Esophagus squamous epithelium (tissue), 5 donors: ENCODE measurements around the gene AHI1. TPM values are rescaled to one million over a fixed set of nuclear protein-coding genes. Genes with fewer than 3 reads are reported as not detected.

Experiments
- DNase-seq: peaks from one replicate; lab custom pipeline; 2025; lab: John Stamatoyannopoulos, UW
- H3K27ac ChIP-seq, 4 donors: fragments of 200-600 bp; sonication (generic); one replicate each; pipeline ENCODE4 v1.5.1; 2016 to 2019; ENCODE audit warnings: mild to moderate bottlenecking in 1 of 4
- H3K27me3 ChIP-seq, 4 donors: fragments of 200-600 bp; sonication (generic); 1 replicate in 3 of 4; 2 replicates in 1 of 4; pipeline versions ENCODE4 v1.5.1 to v1.6.0; 2017 to 2021; ENCODE audit warnings: antibody characterized with exemption in 1 of 4
- H3K36me3 ChIP-seq, 3 donors: fragments of 200-600 bp; sonication (generic); one replicate each; pipeline ENCODE4 v1.5.1; 2016 to 2019
- H3K4me1 ChIP-seq, 3 donors: fragments of 200-600 bp; sonication (generic); one replicate each; pipeline ENCODE4 v1.5.1; 2017 to 2019
- H3K4me3 ChIP-seq, 4 donors: fragments of 200-600 bp; sonication (generic); 1 replicate in 3 of 4; 2 replicates in 1 of 4; pipeline ENCODE4 v1.5.1; 2016 to 2019; ENCODE audit warnings: mild to moderate bottlenecking in 2 of 4, moderate library complexity in 1 of 4
- H3K9me3 ChIP-seq, 3 donors: fragments of 200-600 bp; sonication (generic); one replicate each; pipeline ENCODE4 v1.5.1; 2016 to 2019
- POLR2A ChIP-seq, 4 donors: fragments of 450-650 bp; IDR thresholded peaks; one replicate each; pipeline ENCODE4 v1.6.1; 2017; ENCODE audit warnings: antibody characterized with exemption in 4 of 4, mild to moderate bottlenecking in 4 of 4, moderate library complexity in 3 of 4
- WGBS, 2 donors: methylation state at CpG; one replicate each; pipeline ENCODE4 v1.1.5; 2018; 5-methylcytosine and 5-hydroxymethylcytosine counted together
- intact Hi-C: fragments of 100-400 bp; cut with DNase I; formaldehyde crosslinking; loops from one replicate; pipeline ENCODE4 v1.15.0; 2022
- total RNA-seq, 4 donors: library from RNA; depleted of rRNA; stranded (reverse); fragments of >200 nt; gene quantifications; one replicate each; pipeline ENCODE4 v1.1.0, GENCODE V29; 2016
- TF ChIP-seq, protein P1 (sequence below), 6 experiments: fragments of 450-650 bp in 4 of 6; fragments of 200-600 bp in 2 of 6; sonication (generic) in 2 of 6; IDR thresholded peaks; one replicate each; pipeline ENCODE4 v1.5.1; 2016 to 2019; ENCODE audit warnings: antibody characterized with exemption in 6 of 6, mild to moderate bottlenecking in 4 of 6, moderate library complexity in 4 of 6
- donor health status: DM: yes; HTN: yes; CAD: no.

The AHI1 gene
- total RNA-seq, 4 donors from 2014 or later, result 4.5 to 24.2 (median 7.6) TPM

DNA sequence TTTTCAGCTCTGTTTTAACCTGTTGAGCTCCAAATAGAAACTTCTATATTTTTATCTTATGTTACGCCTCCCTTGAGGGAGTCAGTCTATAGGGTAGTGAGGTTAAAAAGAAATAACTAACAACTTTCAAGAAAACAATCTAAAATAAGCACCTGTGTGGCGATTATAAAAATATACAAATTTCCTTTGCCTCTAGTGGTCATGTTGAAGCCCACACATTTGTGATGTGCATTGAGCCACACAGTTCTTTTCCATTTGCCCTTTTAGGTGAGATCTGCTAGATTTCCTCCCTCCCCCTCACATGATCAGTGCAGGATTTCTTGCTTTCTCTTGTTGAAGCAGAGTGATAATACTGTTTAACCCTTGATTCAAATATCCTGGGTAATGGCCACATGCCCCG is 232.3 kb downstream of the AHI1 start:
- WGBS, 2 donors, result 88 to 99% methylated on average over 3 of the region's 3 CpGs
- H3K27ac ChIP-seq, result no peak overlapping the region
- H3K4me1 ChIP-seq, result peaks cover 0 to 36% (median 8%) of the 10 kb centered on the region in 3 donors
- intact Hi-C loops, result no loop called here
- TF ChIP-seq, protein P1, sequence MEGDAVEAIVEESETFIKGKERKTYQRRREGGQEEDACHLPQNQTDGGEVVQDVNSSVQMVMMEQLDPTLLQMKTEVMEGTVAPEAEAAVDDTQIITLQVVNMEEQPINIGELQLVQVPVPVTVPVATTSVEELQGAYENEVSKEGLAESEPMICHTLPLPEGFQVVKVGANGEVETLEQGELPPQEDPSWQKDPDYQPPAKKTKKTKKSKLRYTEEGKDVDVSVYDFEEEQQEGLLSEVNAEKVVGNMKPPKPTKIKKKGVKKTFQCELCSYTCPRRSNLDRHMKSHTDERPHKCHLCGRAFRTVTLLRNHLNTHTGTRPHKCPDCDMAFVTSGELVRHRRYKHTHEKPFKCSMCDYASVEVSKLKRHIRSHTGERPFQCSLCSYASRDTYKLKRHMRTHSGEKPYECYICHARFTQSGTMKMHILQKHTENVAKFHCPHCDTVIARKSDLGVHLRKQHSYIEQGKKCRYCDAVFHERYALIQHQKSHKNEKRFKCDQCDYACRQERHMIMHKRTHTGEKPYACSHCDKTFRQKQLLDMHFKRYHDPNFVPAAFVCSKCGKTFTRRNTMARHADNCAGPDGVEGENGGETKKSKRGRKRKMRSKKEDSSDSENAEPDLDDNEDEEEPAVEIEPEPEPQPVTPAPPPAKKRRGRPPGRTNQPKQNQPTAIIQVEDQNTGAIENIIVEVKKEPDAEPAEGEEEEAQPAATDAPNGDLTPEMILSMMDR (IDR thresholded peaks at IDR 0.05), result no peak
- TF ChIP-seq POLR2A (IDR thresholded peaks at IDR 0.05), result no peak
- no peaks in the 10 kb centered on the region for H3K36me3 ChIP-seq
- no peaks in the 10 kb centered on the region for H3K27me3 ChIP-seq
- H3K4me3 ChIP-seq, result no peak overlapping the region
- H3K9me3 ChIP-seq, result no peaks in the 10 kb centered on the region
- no peak for DNase-seq

DNA sequence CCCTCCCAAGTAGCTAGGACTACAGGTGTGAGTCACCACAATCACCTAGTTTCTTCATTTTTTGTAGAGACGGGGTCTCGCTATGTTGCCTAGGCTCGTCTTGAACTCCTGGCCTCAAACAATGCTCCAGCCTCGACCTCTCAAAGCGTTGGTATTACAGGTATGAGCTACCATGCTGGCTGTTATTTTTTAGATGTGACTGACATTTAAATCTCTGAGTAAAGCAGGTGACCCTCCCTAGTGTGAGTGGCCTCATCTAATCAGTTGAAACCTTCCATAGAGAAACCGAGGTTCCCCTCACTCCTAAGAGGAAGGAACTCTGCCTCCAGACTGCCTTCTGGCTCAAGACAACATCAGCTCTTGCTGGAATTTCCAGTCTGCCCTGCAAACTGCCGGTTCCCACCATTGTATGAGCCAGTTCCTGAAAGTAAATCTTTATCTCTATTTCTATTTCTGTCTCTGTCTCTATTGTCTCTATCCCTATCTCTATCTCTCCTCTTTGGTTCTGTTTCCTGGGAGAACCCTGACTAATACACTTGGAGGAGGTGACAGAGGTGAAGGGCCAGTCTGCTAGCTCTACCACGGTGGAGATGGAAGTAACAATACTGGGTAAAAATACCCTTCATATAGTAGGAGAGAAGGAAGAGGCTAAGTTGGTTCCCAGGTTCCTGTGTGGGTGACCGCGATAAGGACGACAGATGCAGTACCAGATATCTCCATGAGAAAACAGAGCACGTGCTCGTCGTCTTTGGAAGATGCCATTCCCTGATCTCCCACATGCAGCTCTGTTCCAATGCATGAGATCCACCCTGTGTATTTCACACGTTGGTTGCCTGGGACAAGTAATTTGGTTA is 235.4 kb downstream of the AHI1 start:
- intact Hi-C loops, result no loop called here
- Histone ChIP-seq H3K4me3 (no peak overlapping the region), H3K9me3 (no peaks in the 10 kb centered on the region), H3K27ac (no peak overlapping the region), H3K36me3 (no peaks in the 10 kb centered on the region), H3K4me1 (peaks cover 0 to 15% (median 0%) of the 10 kb centered on the region in 3 donors), H3K27me3 (no peaks in the 10 kb centered on the region)
- no peak for DNase-seq
- WGBS, 2 donors, result 77 to 81% methylated on average over 15 of the region's 15 CpGs
- no peak for TF ChIP-seq POLR2A (IDR thresholded peaks at IDR 0.05)

DNA sequence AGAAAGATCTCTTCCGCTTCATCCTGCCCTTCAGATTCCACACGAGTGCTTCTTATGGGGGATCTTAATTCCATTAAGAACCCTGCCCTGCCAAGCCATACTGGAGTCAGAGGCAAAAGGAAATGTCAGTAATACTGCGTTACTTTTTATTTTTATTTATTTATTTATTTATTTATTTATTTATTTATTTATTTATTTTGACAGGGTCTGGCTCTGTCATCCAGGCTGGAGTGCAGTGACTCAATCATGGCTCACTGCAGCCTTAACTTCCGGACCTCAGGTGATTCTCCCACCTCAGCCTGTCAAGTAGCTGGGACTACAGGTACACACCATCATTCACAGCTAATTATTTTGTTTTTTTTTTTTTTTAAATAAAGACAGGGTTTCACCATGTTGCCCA is 236.9 kb downstream of the AHI1 start:
- H3K27me3 ChIP-seq, result no peaks in the 10 kb centered on the region
- no peaks in the 10 kb centered on the region for H3K36me3 ChIP-seq
- no peak overlapping the region for H3K4me3 ChIP-seq
- no peak overlapping the region for H3K27ac ChIP-seq
- H3K4me1 ChIP-seq, result peaks cover 0 to 10% (median 0%) of the 10 kb centered on the region in 3 donors
- WGBS, 2 donors, result 86 to 92% methylated on average over 4 of the region's 4 CpGs
- TF ChIP-seq, protein P1 (IDR thresholded peaks at IDR 0.05), result no peak
- no peak for TF ChIP-seq POLR2A (IDR thresholded peaks at IDR 0.05)
- intact Hi-C loops, result no loop called here
- H3K9me3 ChIP-seq, result no peaks in the 10 kb centered on the region
- no peak for DNase-seq

DNA sequence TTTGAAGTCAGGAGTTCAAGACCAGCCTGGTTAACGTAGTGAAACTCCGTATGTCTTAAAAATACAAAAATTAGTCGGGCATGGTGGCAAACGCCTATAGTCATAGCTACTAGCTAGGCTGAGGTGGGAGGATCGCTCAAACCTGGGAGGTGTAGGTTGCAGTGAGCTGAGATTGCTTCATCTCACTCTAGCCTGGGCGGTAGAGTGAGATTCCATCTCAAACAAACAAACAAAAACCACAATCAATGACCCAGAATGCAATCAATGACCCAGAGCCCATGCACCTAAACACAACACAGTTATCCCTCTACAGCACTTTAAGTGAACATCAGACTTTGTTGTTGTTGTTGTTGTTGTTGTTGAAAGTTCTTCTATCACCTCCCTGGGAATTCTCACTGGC is 238.6 kb downstream of the AHI1 start:
- WGBS, 2 donors, result 67 to 82% methylated on average over 6 of the region's 6 CpGs
- Histone ChIP-seq H3K9me3 (no peaks in the 10 kb centered on the region), H3K27me3 (no peaks in the 10 kb centered on the region), H3K27ac (no peak overlapping the region), H3K36me3 (no peaks in the 10 kb centered on the region), H3K4me3 (no peak overlapping the region), H3K4me1 (peaks cover 0 to 10% (median 0%) of the 10 kb centered on the region in 3 donors)
- TF ChIP-seq, protein P1 (IDR thresholded peaks at IDR 0.05), result no peak
- no peak for TF ChIP-seq POLR2A (IDR thresholded peaks at IDR 0.05)
- DNase-seq, result no peak
- intact Hi-C loops, result no loop called here

DNA sequence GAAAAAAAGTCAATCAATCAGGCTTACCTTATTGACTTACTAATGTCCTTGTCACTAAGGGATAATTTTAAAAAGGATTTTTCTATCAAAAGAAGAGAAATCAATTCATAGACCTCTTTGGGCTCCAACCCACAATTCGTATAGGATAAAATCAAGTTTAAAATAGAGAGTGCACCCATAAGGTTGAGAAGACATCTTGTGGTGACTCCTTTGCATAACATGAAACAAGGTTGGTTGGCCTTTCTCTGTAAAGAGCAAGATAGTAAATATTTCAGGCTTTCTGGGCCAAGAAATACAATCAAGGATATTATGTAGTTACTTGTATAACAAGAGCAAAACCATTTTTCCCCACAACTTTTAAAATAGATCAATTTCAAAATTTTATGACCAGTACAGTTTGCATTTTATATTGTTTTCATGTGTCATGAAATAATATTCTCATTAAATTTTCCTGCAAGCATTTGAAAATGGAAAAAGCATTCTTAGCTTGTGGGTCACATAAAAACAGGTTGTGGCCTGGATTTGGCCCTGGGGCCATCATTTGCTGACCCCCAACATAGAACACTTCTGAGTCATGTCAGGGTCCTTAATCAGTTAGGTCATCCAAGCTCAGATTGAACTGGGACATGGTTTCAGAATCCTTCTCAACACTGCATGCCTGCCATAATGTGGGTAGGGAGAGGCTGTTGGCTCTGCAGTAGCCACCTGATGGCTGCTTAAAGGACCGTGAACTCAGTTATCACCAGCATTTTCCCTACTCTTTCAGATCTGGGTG is 239.7 kb downstream of the AHI1 start:
- Histone ChIP-seq H3K36me3 (no peaks in the 10 kb centered on the region), H3K9me3 (no peaks in the 10 kb centered on the region), H3K27ac (no peak overlapping the region), H3K4me1 (peaks cover 0 to 10% (median 0%) of the 10 kb centered on the region in 3 donors), H3K27me3 (no peaks in the 10 kb centered on the region), H3K4me3 (no peak overlapping the region)
- intact Hi-C loops, result no loop called here
- 59 to 66% methylated on average over 2 of the region's 2 CpGs for WGBS, 2 donors
- no peak for DNase-seq
- TF ChIP-seq, protein P1 (IDR thresholded peaks at IDR 0.05), result no peak
- no peak for TF ChIP-seq POLR2A (IDR thresholded peaks at IDR 0.05)
